Keratinocyte (primary cell): ENCODE measurements around the gene GAB1. TPM values are rescaled to one million over a fixed set of nuclear protein-coding genes. Genes with fewer than 3 reads are reported as not detected.

Source experiments
- DNase-seq: peaks from one replicate; pipeline ENCODE4 v3.0.0-alpha.2; 2011; ENCODE audit warnings: low read depth, missing footprints, low spot score
- FAIRE-seq: peaks from 2 replicates; lab custom pipeline; 2011; peaks lifted over from hg19 to GRCh38; lab: Jason Lieb, UNC
- H2AFZ ChIP-seq: 2 replicates; pipeline ENCODE4 v1.6.0; 2012; ENCODE audit warnings: low read length, control low read depth, inconsistent platforms; ENCODE audit not compliant: control insufficient read depth
- H3K27ac ChIP-seq: 2 replicates; pipeline ENCODE4 v1.5.1; 2011; ENCODE audit warnings: low read length; ENCODE audit not compliant: control insufficient read depth, insufficient read depth
- H3K27me3 ChIP-seq: 3 replicates; pipeline ENCODE4 v1.6.0; 2011; ENCODE audit warnings: low read length; ENCODE audit not compliant: control insufficient read depth, insufficient read depth; ENCODE audit errors: extremely low read depth
- H3K36me3 ChIP-seq, 2 experiments: 2 replicates in 1 of 2; 3 replicates in 1 of 2; pipeline ENCODE4 v1.5.1; 2011; ENCODE audit warnings: low read length in 2 of 2, mild to moderate bottlenecking in 1 of 2; ENCODE audit not compliant: control insufficient read depth in 2 of 2, insufficient read depth in 2 of 2; ENCODE audit errors: extremely low read depth in 1 of 2
- H3K4me1 ChIP-seq: 3 replicates; pipeline ENCODE4 v1.5.1; 2011; ENCODE audit warnings: low read length; ENCODE audit not compliant: control insufficient read depth, insufficient read depth; ENCODE audit errors: extremely low read depth
- H3K4me2 ChIP-seq: 3 replicates; pipeline ENCODE4 v1.6.0; 2011; ENCODE audit warnings: low read depth, low read length; ENCODE audit not compliant: control insufficient read depth, insufficient read depth; ENCODE audit errors: extremely low read depth
- H3K4me3 ChIP-seq, 3 experiments: fragments of 200-600 bp in 1 of 3; sonication (generic) in 1 of 3; 2 replicates in 2 of 3; 3 replicates in 1 of 3; pipeline ENCODE4 v1.5.1; 2011 to 2016; ENCODE audit warnings: low read length in 3 of 3, mild to moderate bottlenecking in 3 of 3, control low read depth in 2 of 3, inconsistent platforms in 1 of 3, low read depth in 1 of 3, mixed read lengths in 1 of 3, mixed run types in 1 of 3, moderate library complexity in 1 of 3; ENCODE audit not compliant: control insufficient read depth in 2 of 3, insufficient read depth in 2 of 3; ENCODE audit errors: extremely low read depth in 1 of 3
- H3K79me2 ChIP-seq: 2 replicates; pipeline ENCODE4 v1.6.0; 2012; ENCODE audit warnings: low read length; ENCODE audit not compliant: control insufficient read depth, insufficient read depth
- H3K9ac ChIP-seq: 3 replicates; pipeline ENCODE4 v1.6.0; 2011; ENCODE audit warnings: low read length; ENCODE audit not compliant: control insufficient read depth, insufficient read depth; ENCODE audit errors: extremely low read depth
- H3K9me1 ChIP-seq: 3 replicates; pipeline ENCODE4 v1.6.0; 2011; ENCODE audit warnings: low read length; ENCODE audit not compliant: control insufficient read depth, insufficient read depth; ENCODE audit errors: extremely low read depth
- H3K9me3 ChIP-seq: 2 replicates; pipeline ENCODE4 v1.5.1; 2012; ENCODE audit warnings: low read depth, low read length; ENCODE audit not compliant: control insufficient read depth
- H4K20me1 ChIP-seq: 3 replicates; pipeline ENCODE4 v1.6.0; 2011; ENCODE audit warnings: low read length; ENCODE audit not compliant: control insufficient read depth, insufficient read depth; ENCODE audit errors: extremely low read depth
- EZH2 ChIP-seq: IDR thresholded peaks from one replicate; pipeline ENCODE4 v1.6.1; 2012; ENCODE audit warnings: inconsistent platforms, mild to moderate bottlenecking, low read length, moderate library complexity
- dilution Hi-C: fragments of 300-500 bp; cut with MboI; formaldehyde crosslinking; loops from one replicate; pipeline ENCODE4 v1.7.0; 2020; ENCODE audit warnings: low sequenced_read_pairs; ENCODE audit not compliant: extremely low pct_ligation_motif_present
- polyA plus RNA-seq, 5 experiments: library from polyadenylated mRNA; depleted of rRNA in 3 of 5; stranded (reverse) in 3 of 5; stranded (forward) in 1 of 5; unstranded in 1 of 5; fragments of >200 nt; gene quantifications; 1 replicate in 1 of 5; 2 replicates in 3 of 5; 3 replicates in 1 of 5; pipeline versions ENCODE4 v1.2.1 to v1.2.3, GENCODE V29; 2011 to 2012; ENCODE audit warnings: missing spikeins in 2 of 5, low read depth in 1 of 5, low replicate concordance in 1 of 5
- TF ChIP-seq, protein P1 (sequence below), 3 experiments: IDR thresholded peaks in 1 of 3; conservative IDR thresholded peaks in 1 of 3; optimal IDR thresholded peaks in 1 of 3; 2 replicates in 2 of 3; 3 replicates in 1 of 3; pipeline versions ENCODE3 to v1.5.1; 2011; ENCODE audit warnings: low read length in 3 of 3, mild to moderate bottlenecking in 3 of 3, moderate library complexity in 2 of 3, control low read depth in 1 of 3, inconsistent platforms in 1 of 3; ENCODE audit not compliant: insufficient read depth in 2 of 3; ENCODE audit errors: extremely low read depth in 1 of 3

The GAB1 gene
- polyA plus RNA-seq, 1 donor (not counting 4 experiments of a cell fraction or from before 2014, with no cell fraction given) = 11.0 TPM

DNA sequence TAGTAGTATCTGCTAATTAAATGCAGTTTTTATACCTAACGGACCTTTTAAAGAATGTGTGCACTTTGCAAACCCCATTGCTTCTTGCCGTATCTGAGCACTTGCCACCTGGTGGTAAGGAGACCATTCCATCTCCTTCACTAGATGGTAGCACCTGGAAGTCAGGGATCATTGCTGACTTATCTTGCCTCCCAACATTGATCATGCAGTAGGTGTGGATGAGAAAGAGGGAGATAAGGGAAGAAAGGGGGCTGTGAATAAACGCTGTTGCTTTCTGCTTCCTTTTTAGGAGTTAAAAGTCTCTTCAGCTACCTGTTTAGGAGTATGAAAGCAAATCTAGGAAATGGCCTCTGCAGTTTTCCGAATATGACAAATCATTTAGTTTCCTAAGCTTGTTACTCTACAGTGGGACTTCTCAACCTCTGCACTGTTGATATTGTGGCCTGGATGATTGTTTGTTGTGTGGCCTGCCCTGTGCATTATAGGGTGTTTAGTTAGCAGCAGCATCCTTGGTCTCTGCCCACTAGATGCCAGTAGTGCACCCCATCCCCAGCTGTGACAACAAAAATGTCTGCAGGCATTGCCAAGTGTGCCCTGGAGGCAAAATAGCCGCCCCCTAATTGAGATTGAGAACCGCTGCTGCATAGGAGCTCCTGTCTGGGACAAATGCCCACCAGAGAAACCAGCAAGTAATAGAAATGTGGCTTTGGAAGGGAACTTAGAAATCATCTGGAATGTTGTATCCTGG, 38.8 kb downstream of the GAB1 start:
- H3K4me1 ChIP-seq = peaks cover 3% of the 10 kb centered on the region
- no peak overlapping the region for H3K9ac ChIP-seq
- peak; percentile 26 for FAIRE-seq
- no peaks in the 10 kb centered on the region for H3K9me3 ChIP-seq
- H4K20me1 ChIP-seq = no peaks in the 10 kb centered on the region
- H3K9me1 ChIP-seq = peaks cover 3% of the 10 kb centered on the region
- H2AFZ ChIP-seq = no peak overlapping the region
- peaks cover 43% of the 10 kb centered on the region for H3K79me2 ChIP-seq
- H3K36me3 ChIP-seq = no peaks in the 10 kb centered on the region
- H3K4me2 ChIP-seq = no peak overlapping the region
- no peaks in the 10 kb centered on the region for H3K27me3 ChIP-seq
- DNase-seq = no peak
- H3K27ac ChIP-seq = no peak overlapping the region
- H3K4me3 ChIP-seq = no peak overlapping the region
- TF ChIP-seq EZH2 = no peak
- TF ChIP-seq, protein P1, sequence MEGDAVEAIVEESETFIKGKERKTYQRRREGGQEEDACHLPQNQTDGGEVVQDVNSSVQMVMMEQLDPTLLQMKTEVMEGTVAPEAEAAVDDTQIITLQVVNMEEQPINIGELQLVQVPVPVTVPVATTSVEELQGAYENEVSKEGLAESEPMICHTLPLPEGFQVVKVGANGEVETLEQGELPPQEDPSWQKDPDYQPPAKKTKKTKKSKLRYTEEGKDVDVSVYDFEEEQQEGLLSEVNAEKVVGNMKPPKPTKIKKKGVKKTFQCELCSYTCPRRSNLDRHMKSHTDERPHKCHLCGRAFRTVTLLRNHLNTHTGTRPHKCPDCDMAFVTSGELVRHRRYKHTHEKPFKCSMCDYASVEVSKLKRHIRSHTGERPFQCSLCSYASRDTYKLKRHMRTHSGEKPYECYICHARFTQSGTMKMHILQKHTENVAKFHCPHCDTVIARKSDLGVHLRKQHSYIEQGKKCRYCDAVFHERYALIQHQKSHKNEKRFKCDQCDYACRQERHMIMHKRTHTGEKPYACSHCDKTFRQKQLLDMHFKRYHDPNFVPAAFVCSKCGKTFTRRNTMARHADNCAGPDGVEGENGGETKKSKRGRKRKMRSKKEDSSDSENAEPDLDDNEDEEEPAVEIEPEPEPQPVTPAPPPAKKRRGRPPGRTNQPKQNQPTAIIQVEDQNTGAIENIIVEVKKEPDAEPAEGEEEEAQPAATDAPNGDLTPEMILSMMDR (optimal IDR thresholded peaks at IDR 0.05 in 1 of 3, IDR thresholded peaks at IDR 0.05 in 1 of 3, conservative IDR thresholded peaks at IDR 0.05 in 1 of 3; ENCODE audit: extremely low read depth in 1 of 3, insufficient read depth in 2 of 3, low read length in 3 of 3) = peak; percentile 30 to 73 (median 30)
- dilution Hi-C loops = no loop called here

GRCh38 chr4:143377611-143378099, 41.0 kb downstream of the GAB1 start:
- dilution Hi-C loops = no loop called here
- TF ChIP-seq EZH2 = no peak
- TF ChIP-seq, protein P1 (optimal IDR thresholded peaks at IDR 0.05 in 1 of 3, IDR thresholded peaks at IDR 0.05 in 1 of 3, conservative IDR thresholded peaks at IDR 0.05 in 1 of 3; ENCODE audit: extremely low read depth in 1 of 3, insufficient read depth in 2 of 3, low read length in 3 of 3) = no peak
- Histone ChIP-seq H3K9me1 (peaks cover 3% of the 10 kb centered on the region), H3K27me3 (no peaks in the 10 kb centered on the region), H2AFZ (no peak overlapping the region), H3K4me3 (no peak overlapping the region), H3K36me3 (no peaks in the 10 kb centered on the region), H3K79me2 (peaks cover 43% of the 10 kb centered on the region), H3K9ac (no peak overlapping the region), H3K4me2 (no peak overlapping the region), H3K9me3 (no peaks in the 10 kb centered on the region), H3K27ac (no peak overlapping the region), H4K20me1 (no peaks in the 10 kb centered on the region), H3K4me1 (peaks cover 10% of the 10 kb centered on the region)
- FAIRE-seq = no peak
- no peak for DNase-seq
